H9 (cell line): ENCODE data around the gene PNO1. TPM values are rescaled to one million over a fixed set of nuclear protein-coding genes. Genes with fewer than 3 reads are reported as not detected.

Experiments
- DNase-seq: peaks from one replicate; pipeline ENCODE4 v3.0.0-alpha.2; 2017
- H2AFZ ChIP-seq: one replicate; pipeline ENCODE4 v1.6.1; 2013; ENCODE audit warnings: mild to moderate bottlenecking, low read length, control low read depth, moderate library complexity
- H2AK5ac ChIP-seq: 2 replicates; pipeline ENCODE4 v1.6.1; 2013; ENCODE audit warnings: low read length, control low read depth, mixed read lengths; ENCODE audit not compliant: insufficient read length
- H2BK120ac ChIP-seq: one replicate; pipeline ENCODE4 v1.6.1; 2013; ENCODE audit warnings: low read depth, mild to moderate bottlenecking, low read length, control low read depth, inconsistent platforms; ENCODE audit not compliant: poor library complexity, severe bottlenecking
- H2BK12ac ChIP-seq: 2 replicates; pipeline ENCODE4 v1.6.1; 2013; ENCODE audit warnings: low read length, control low read depth, mixed read lengths, low read depth; ENCODE audit not compliant: insufficient read length
- H2BK15ac ChIP-seq: 2 replicates; pipeline ENCODE4 v1.6.1; 2013; ENCODE audit warnings: low read depth, low read length, control low read depth
- H2BK20ac ChIP-seq: one replicate; pipeline ENCODE4 v1.6.1; 2013; ENCODE audit warnings: low read depth, mild to moderate bottlenecking, low read length, control low read depth, inconsistent platforms; ENCODE audit not compliant: poor library complexity, severe bottlenecking
- H2BK5ac ChIP-seq: 2 replicates; pipeline ENCODE4 v1.6.1; 2013; ENCODE audit warnings: low read length, control low read depth, mixed read lengths; ENCODE audit not compliant: insufficient read length
- H3K14ac ChIP-seq: 2 replicates; pipeline ENCODE4 v1.6.1; 2013; ENCODE audit warnings: low read length, control low read depth; ENCODE audit not compliant: insufficient read depth
- H3K18ac ChIP-seq: 2 replicates; pipeline ENCODE4 v1.6.1; 2013; ENCODE audit warnings: low read depth, mild to moderate bottlenecking, mixed read lengths, low read length, control low read depth; ENCODE audit not compliant: insufficient read length
- H3K23ac ChIP-seq: 2 replicates; pipeline ENCODE4 v1.6.1; 2013; ENCODE audit warnings: low read length, control low read depth, mixed read lengths, low read depth; ENCODE audit not compliant: insufficient read length
- H3K23me2 ChIP-seq: 2 replicates; pipeline ENCODE4 v1.6.1; 2013; ENCODE audit warnings: low read depth, mild to moderate bottlenecking, mixed read lengths, low read length, control low read depth; ENCODE audit not compliant: insufficient read length, poor library complexity, severe bottlenecking
- H3K27ac ChIP-seq: 2 replicates; pipeline ENCODE4 v1.5.1; 2013; ENCODE audit warnings: low read length, control low read depth, mixed read lengths, low read depth; ENCODE audit not compliant: insufficient read length
- H3K27me3 ChIP-seq: 2 replicates; pipeline ENCODE4 v1.6.1; 2013; ENCODE audit warnings: low read length, control low read depth, inconsistent platforms; ENCODE audit not compliant: insufficient read depth
- H3K4ac ChIP-seq: 2 replicates; pipeline ENCODE4 v1.6.1; 2013; ENCODE audit warnings: low read depth, mild to moderate bottlenecking, control low read depth, inconsistent platforms, low read length, moderate library complexity
- H3K4me1 ChIP-seq: 2 replicates; pipeline ENCODE4 v1.6.1; 2013; ENCODE audit warnings: low read length, control low read depth, inconsistent platforms; ENCODE audit not compliant: insufficient read depth
- H3K4me2 ChIP-seq: 2 replicates; pipeline ENCODE4 v1.6.1; 2013; ENCODE audit warnings: low read length, control low read depth, mixed read lengths; ENCODE audit not compliant: insufficient read length, insufficient read depth
- H3K56ac ChIP-seq: 2 replicates; pipeline ENCODE4 v1.6.1; 2013; ENCODE audit warnings: low read depth, mild to moderate bottlenecking, mixed read lengths, low read length, control low read depth; ENCODE audit not compliant: insufficient read length
- H3K79me1 ChIP-seq: 2 replicates; pipeline ENCODE4 v1.6.1; 2013; ENCODE audit warnings: low read depth, mild to moderate bottlenecking, moderate library complexity, low read length, control low read depth, inconsistent platforms; ENCODE audit not compliant: insufficient read depth, poor library complexity, severe bottlenecking
- H3K79me2 ChIP-seq: 2 replicates; pipeline ENCODE4 v1.6.1; 2013; ENCODE audit warnings: low read length, control low read depth, inconsistent platforms; ENCODE audit not compliant: insufficient read depth
- H3K9ac ChIP-seq: 2 replicates; pipeline ENCODE4 v1.6.1; 2013; ENCODE audit warnings: low read length, control low read depth, mixed read lengths; ENCODE audit not compliant: insufficient read length; ENCODE audit errors: extremely low read depth
- H3K9me3 ChIP-seq: one replicate; pipeline ENCODE4 v1.6.1; 2013; ENCODE audit warnings: low read depth, low read length, inconsistent platforms; ENCODE audit not compliant: control insufficient read depth
- H3T11ph ChIP-seq: one replicate; pipeline ENCODE4 v1.6.1; 2013; ENCODE audit warnings: mild to moderate bottlenecking, low read length, control low read depth, inconsistent platforms
- H4K20me1 ChIP-seq: one replicate; pipeline ENCODE4 v1.6.1; 2013; ENCODE audit not compliant: control insufficient read depth, insufficient read length, insufficient read depth
- H4K5ac ChIP-seq: 2 replicates; pipeline ENCODE4 v1.6.1; 2013; ENCODE audit warnings: low read depth, mild to moderate bottlenecking, mixed read lengths, low read length, control low read depth; ENCODE audit not compliant: insufficient read length
- H4K8ac ChIP-seq: replicated peaks from 2 replicates; pipeline ENCODE4 v1.6.1; 2013; ENCODE audit warnings: low read length, control low read depth, mixed read lengths, low read depth; ENCODE audit not compliant: insufficient read length
- H4K91ac ChIP-seq: 2 replicates; pipeline ENCODE4 v1.6.1; 2013; ENCODE audit warnings: low read depth, mild to moderate bottlenecking, moderate library complexity, mixed read lengths, low read length, control low read depth; ENCODE audit not compliant: insufficient read length
- H3K27ac Mint-ChIP-seq, 3 experiments: 2 replicates in 2 of 3; 3 replicates in 1 of 3; pipeline ENCODE4 v1.8.0; 2020 to 2021; ENCODE audit warnings: mixed read lengths in 3 of 3, mild to moderate bottlenecking in 1 of 3, moderate library complexity in 1 of 3
- H3K27me3 Mint-ChIP-seq: 2 replicates; pipeline ENCODE4 v1.8.0; 2021; ENCODE audit warnings: low read depth, mild to moderate bottlenecking, moderate library complexity, mixed read lengths
- H3K36me3 Mint-ChIP-seq, 3 experiments: 2 replicates in 2 of 3; 3 replicates in 1 of 3; pipeline ENCODE4 v1.8.0; 2020 to 2021; ENCODE audit warnings: low read depth in 3 of 3, mixed read lengths in 3 of 3; ENCODE audit not compliant: insufficient read depth in 1 of 3
- H3K4me1 Mint-ChIP-seq, 2 experiments: 2 replicates each; pipeline ENCODE4 v1.8.0; 2020; ENCODE audit warnings: mixed read lengths in 2 of 2
- H3K4me3 Mint-ChIP-seq, 2 experiments: 2 replicates in 1 of 2; 3 replicates in 1 of 2; pipeline ENCODE4 v1.8.0; 2020 to 2021; ENCODE audit warnings: mild to moderate bottlenecking in 2 of 2, mixed read lengths in 2 of 2, moderate library complexity in 1 of 2
- H3K9me3 Mint-ChIP-seq, 2 experiments: 2 replicates in 1 of 2; 3 replicates in 1 of 2; pipeline ENCODE4 v1.8.0; 2020; ENCODE audit warnings: mild to moderate bottlenecking in 2 of 2, mixed read lengths in 2 of 2, moderate library complexity in 1 of 2
- CTCF ChIP-seq: fragments of 200-600 bp; sonication (generic); conservative IDR thresholded peaks from 3 replicates; pipeline ENCODE4 v1.8.0; 2021; ENCODE audit warnings: antibody characterized with exemption, mild to moderate bottlenecking
- WGBS: extraction: QIAGEN DNeasy Blood & Tissue Kit; methylation state at CpG from one replicate; pipeline ENCODE4 v1.1.7; 2013; ENCODE audit warnings: missing lambda C conversion rate, low lambda C conversion rate, mixed read lengths; ENCODE audit not compliant: insufficient read length; ENCODE audit errors: extremely low coverage; 5-methylcytosine and 5-hydroxymethylcytosine counted together
- total RNA-seq: library from RNA; stranded (reverse); gene quantifications from 2 replicates; pipeline ENCODE4 v1.2.1, GENCODE V29; 2021

Gene PNO1
- total RNA-seq, 1 experiment from 2014 or later = 46.5 TPM

- WGBS = no CpG with 5 or more reads among the region's 2 CpGs
- Mint-ChIP-seq H3K27ac (no peak overlapping the region), H3K4me1 (peaks cover 1 to 3% of the 10 kb centered on the region in 2 experiments; a peak in 1 of 4 replicates), H3K36me3 (peaks cover 2 to 9% (median 4%) of the 10 kb centered on the region in 3 experiments; a peak in 4 of 7 replicates), H3K9me3 (no peaks in the 10 kb centered on the region), H3K27me3 (no peaks in the 10 kb centered on the region), H3K4me3 (no peak overlapping the region)
- H4K20me1 ChIP-seq = no peaks in the 10 kb centered on the region
- H3K56ac ChIP-seq = no peak overlapping the region
- no peak overlapping the region for H3K4ac ChIP-seq
- H2BK12ac ChIP-seq = no peak overlapping the region
- no peak overlapping the region for H4K5ac ChIP-seq
- H2BK15ac ChIP-seq = no peak overlapping the region
- no peak for DNase-seq
- no peak overlapping the region for H2BK5ac ChIP-seq
- no peaks in the 10 kb centered on the region for H3K79me1 ChIP-seq
- H3K79me2 ChIP-seq = no peaks in the 10 kb centered on the region
- H3K9me3 ChIP-seq = no peaks in the 10 kb centered on the region
- no peak overlapping the region for H3K14ac ChIP-seq
- H2AK5ac ChIP-seq = no peak overlapping the region
- no peak overlapping the region for H3K4me2 ChIP-seq
- no peak overlapping the region for H2BK20ac ChIP-seq
- H3K18ac ChIP-seq = no peak overlapping the region
- no peaks in the 10 kb centered on the region for H3K4me1 ChIP-seq
- H3K9ac ChIP-seq = no peak overlapping the region
- H3T11ph ChIP-seq = no peak overlapping the region
- H3K27me3 ChIP-seq = no peaks in the 10 kb centered on the region
- no peak overlapping the region for H3K23ac ChIP-seq
- TF ChIP-seq CTCF = no peak
- no peak overlapping the region for H4K8ac ChIP-seq
- no peaks in the 10 kb centered on the region for H3K23me2 ChIP-seq
- H2AFZ ChIP-seq = no peak overlapping the region
- H2BK120ac ChIP-seq = no peak overlapping the region
- no peak overlapping the region for H3K27ac ChIP-seq
- H4K91ac ChIP-seq = no peak overlapping the region
Measured at GRCh38 chr2:68127358-68128242, 30.1 kb upstream of the PNO1 start.
